GM12892 (cell line): ENCODE measurements around the gene SH2B3.

Experiments used
- POLR2A ChIP-seq: IDR thresholded peaks from 2 replicates; pipeline ENCODE4 v1.6.1; 2011; ENCODE audit warnings: low read depth, low read length, control low read depth
- POLR2AphosphoS5 ChIP-seq: IDR thresholded peaks from 2 replicates; pipeline ENCODE4 v1.6.1; 2011; ENCODE audit warnings: low read depth, low read length, control low read depth
- TAF1 ChIP-seq: IDR thresholded peaks from 2 replicates; pipeline ENCODE4 v1.6.1; 2011; ENCODE audit warnings: low read depth, mild to moderate bottlenecking, control low read depth, low read length, borderline replicate concordance

GRCh38 chr12:111451649-111452129 lies 46.0 kb downstream of the SH2B3 start:
- TF ChIP-seq TAF1 (no peak), POLR2A (no peak), POLR2AphosphoS5 (0 out of 2 replicates have a peak, but pooled peaks have one; percentile 36)
